HG02852 (cell line): ENCODE data around the gene RET.
A peak's percentile ranks its signal among the peaks of the same experiment; 100 is the strongest.

Source experiments
- ATAC-seq: cut with Tn5 transposase; IDR thresholded peaks from one replicate; pipeline ENCODE4 v1.9.1; 2021; ENCODE audit warnings: mild to moderate bottlenecking, moderate library complexity; ENCODE audit not compliant: unreplicated experiment

The RET gene

GRCh38 chr10:43160046-43160920 is 83.4 kb downstream of the RET start:
- peak; percentile 48 for ATAC-seq

GRCh38 chr10:43160921-43161255 is 84.0 kb downstream of the RET start:
- peak; percentile 65 for ATAC-seq

- ATAC-seq, result no peak
Observed at GRCh38 chr10:43162604-43163003, 85.7 kb downstream of the RET start.

GRCh38 chr10:43166207-43166879 is 89.5 kb downstream of the RET start:
- no peak for ATAC-seq

GRCh38 chr10:43166880-43167497 is 90.1 kb downstream of the RET start:
- no peak for ATAC-seq

- no peak for ATAC-seq
Observed at GRCh38 chr10:43167498-43167889, 90.6 kb downstream of the RET start.

GRCh38 chr10:43170491-43170890 is 93.6 kb downstream of the RET start:
- ATAC-seq, result no peak

- ATAC-seq, result no peak
Observed at GRCh38 chr10:43172645-43173044, 95.8 kb downstream of the RET start.

GRCh38 chr10:43173120-43173519 is 96.3 kb downstream of the RET start:
- ATAC-seq, result no peak

- ATAC-seq, result no peak
Observed at GRCh38 chr10:43174969-43175368, 98.1 kb downstream of the RET start.

GRCh38 chr10:43176271-43176670 is 99.4 kb downstream of the RET start:
- no peak for ATAC-seq

- ATAC-seq, result no peak
Observed at GRCh38 chr10:43177595-43177994, 100.7 kb downstream of the RET start.
